ENCODE data around the gene CYTH2. TPM values are rescaled to one million over a fixed set of nuclear protein-coding genes. Genes with fewer than 3 reads are reported as not detected.

CYTH2 gene
- polyA plus RNA-seq, 1 of the 3 experiments (the other 2 are of a cell fraction) = 69.5 TPM

GRCh38 chr19:48524221-48524620, 55.1 kb downstream of the CYTH2 start:
- H3K27ac ChIP-seq (ENCODE audit: low read depth in 2 of 2, low read length in 1 of 2) = no peak overlapping the region
- H3K36me3 ChIP-seq (replicated peaks in 1 of 2; ENCODE audit: control insufficient read depth in 1 of 2, insufficient read depth in 2 of 2, low read length in 1 of 2) = no peaks in the 10 kb centered on the region
- no peak overlapping the region for H3K9ac ChIP-seq
- no peaks in the 10 kb centered on the region for H4K20me1 ChIP-seq (ENCODE audit: insufficient read depth)
- H3K9me2 ChIP-seq = no peaks in the 10 kb centered on the region
- H3K27me3 ChIP-seq (ENCODE audit: insufficient read depth) = no peaks in the 10 kb centered on the region
- no peak overlapping the region for H2AFZ ChIP-seq (ENCODE audit: low read depth)
- H3K4me1 ChIP-seq (ENCODE audit: control insufficient read depth in 1 of 2, insufficient read depth in 2 of 2, low read depth in 1 of 2, low read length in 1 of 2) = no peaks in the 10 kb centered on the region
- 17% methylated on average over 2 of the region's 2 CpGs for WGBS (ENCODE audit: low lambda C conversion rate)
- CTCF ChIA-PET = interaction anchor here (1.2 kb wide), 1 partner anchor 60 kb away, joined by 4 read pairs; no protein-coding TSS in a partner anchor
- POLR2A ChIA-PET = interaction anchor here (0.6 kb wide), 1 partner anchor 54 kb away, joined by 3 read pairs; no protein-coding TSS in a partner anchor
- no peak overlapping the region for H3K4me2 ChIP-seq
- H3F3A ChIP-seq (replicated peaks; ENCODE audit: insufficient read depth) = peaks cover 3% of the 10 kb centered on the region
- peaks cover 4% of the 10 kb centered on the region for H3K9me3 ChIP-seq
- H3K4me3 ChIP-seq (ENCODE audit: low read depth in 2 of 2, low read length in 1 of 2) = no peak overlapping the region
- DNase-seq = no peak
- H3K79me2 ChIP-seq (ENCODE audit: insufficient read depth) = no peaks in the 10 kb centered on the region
- no peak for TF ChIP-seq NRF1 (IDR thresholded peaks at IDR 0.05; ENCODE audit: low read depth, low read length)
- no peak for TF ChIP-seq USF2 (IDR thresholded peaks at IDR 0.05; ENCODE audit: borderline replicate concordance, low read depth, low read length)
- TF ChIP-seq ZBTB33 (IDR thresholded peaks at IDR 0.05; ENCODE audit: borderline replicate concordance, low read depth) = no peak
- no peak for TF ChIP-seq FOXJ3 (CRISPR knock-in tag; IDR thresholded peaks at IDR 0.05)
- no peak for TF ChIP-seq REST (IDR thresholded peaks at IDR 0.05; ENCODE audit: low read depth, low read length)
- no peak for TF ChIP-seq CTCF (IDR thresholded peaks at IDR 0.05)

- Histone ChIP-seq H3K27ac (ENCODE audit: low read depth in 2 of 2, low read length in 1 of 2) (no peak overlapping the region), H2AFZ (ENCODE audit: low read depth) (no peak overlapping the region), H3K79me2 (ENCODE audit: insufficient read depth) (no peaks in the 10 kb centered on the region), H3K36me3 (replicated peaks in 1 of 2; ENCODE audit: control insufficient read depth in 1 of 2, insufficient read depth in 2 of 2, low read length in 1 of 2) (no peaks in the 10 kb centered on the region), H3K9me3 (peaks cover 4% of the 10 kb centered on the region), H4K20me1 (ENCODE audit: insufficient read depth) (no peaks in the 10 kb centered on the region), H3F3A (replicated peaks; ENCODE audit: insufficient read depth) (peaks cover 3% of the 10 kb centered on the region), H3K27me3 (ENCODE audit: insufficient read depth) (no peaks in the 10 kb centered on the region), H3K4me1 (ENCODE audit: control insufficient read depth in 1 of 2, insufficient read depth in 2 of 2, low read depth in 1 of 2, low read length in 1 of 2) (no peaks in the 10 kb centered on the region), H3K9ac (no peak overlapping the region), H3K9me2 (no peaks in the 10 kb centered on the region), H3K4me3 (ENCODE audit: low read depth in 2 of 2, low read length in 1 of 2) (no peak overlapping the region), H3K4me2 (no peak overlapping the region)
- ChIA-PET POLR2A (no interaction called here), CTCF (interaction anchor here (1.2 kb wide), 1 partner anchor 59 kb away, joined by 4 read pairs; no protein-coding TSS in a partner anchor)
- no peak for DNase-seq
- 79% methylated on average over 5 of the region's 5 CpGs for WGBS (ENCODE audit: low lambda C conversion rate)
- TF ChIP-seq RXRA (IDR thresholded peaks at IDR 0.05; ENCODE audit: borderline replicate concordance, low read depth) (no peak), SMC3 (IDR thresholded peaks at IDR 0.05; ENCODE audit: low read depth, low read length) (no peak), NFIC (IDR thresholded peaks at IDR 0.05; ENCODE audit: borderline replicate concordance) (no peak), SIN3A (IDR thresholded peaks at IDR 0.05; ENCODE audit: borderline replicate concordance, low read depth, low read length) (no peak), REST (IDR thresholded peaks at IDR 0.05; ENCODE audit: low read depth, low read length) (no peak), MEF2A (IDR thresholded peaks at IDR 0.05; ENCODE audit: borderline replicate concordance, low read depth) (no peak), TCF12 (IDR thresholded peaks at IDR 0.05) (no peak), JUND (IDR thresholded peaks at IDR 0.05) (no peak)
These were observed 55.6 kb downstream of the CYTH2 start for GRCh38 chr19:48524732-48525131.

Measured in SK-N-SH (cell line).